ENCODE measurements around the gene ATG16L1.

The ATG16L1 gene

DNA sequence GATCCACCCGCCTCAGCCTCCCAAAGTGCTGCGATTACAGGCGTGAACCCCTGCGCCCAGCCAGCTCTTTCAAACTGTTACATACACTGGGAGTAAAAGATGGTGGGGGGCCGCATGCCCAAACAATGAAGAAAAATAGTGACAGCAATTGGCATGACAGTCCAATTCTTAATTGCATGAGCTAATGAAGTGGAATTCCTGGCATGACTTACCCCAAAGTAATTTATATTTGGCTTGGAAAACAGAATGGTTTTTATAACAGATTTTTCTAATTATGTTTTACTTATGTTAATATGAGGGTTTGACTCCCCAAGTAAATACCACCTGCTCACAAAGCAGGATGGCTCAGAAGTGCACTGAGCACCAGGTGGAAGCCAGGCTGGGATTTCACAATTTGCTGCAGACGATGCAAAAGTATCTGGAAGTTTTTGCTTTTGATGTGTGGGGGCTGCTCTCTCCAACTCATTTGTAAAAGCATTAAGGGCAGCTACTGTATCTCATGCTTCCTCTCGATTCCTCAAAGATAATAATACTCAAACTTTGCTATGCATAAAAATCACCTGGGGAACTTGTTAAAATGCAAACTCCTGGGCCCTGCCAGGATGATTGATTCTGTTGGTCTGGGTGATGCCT is 24.0 kb upstream of the ATG16L1 start:
- DNase-seq (ENCODE audit: low read depth, low spot score): no peak

- DNase-seq (ENCODE audit: low read depth, low spot score): no peak
These were observed 23.1 kb upstream of the ATG16L1 start for GRCh38 chr2:233228376-233228775.

DNA sequence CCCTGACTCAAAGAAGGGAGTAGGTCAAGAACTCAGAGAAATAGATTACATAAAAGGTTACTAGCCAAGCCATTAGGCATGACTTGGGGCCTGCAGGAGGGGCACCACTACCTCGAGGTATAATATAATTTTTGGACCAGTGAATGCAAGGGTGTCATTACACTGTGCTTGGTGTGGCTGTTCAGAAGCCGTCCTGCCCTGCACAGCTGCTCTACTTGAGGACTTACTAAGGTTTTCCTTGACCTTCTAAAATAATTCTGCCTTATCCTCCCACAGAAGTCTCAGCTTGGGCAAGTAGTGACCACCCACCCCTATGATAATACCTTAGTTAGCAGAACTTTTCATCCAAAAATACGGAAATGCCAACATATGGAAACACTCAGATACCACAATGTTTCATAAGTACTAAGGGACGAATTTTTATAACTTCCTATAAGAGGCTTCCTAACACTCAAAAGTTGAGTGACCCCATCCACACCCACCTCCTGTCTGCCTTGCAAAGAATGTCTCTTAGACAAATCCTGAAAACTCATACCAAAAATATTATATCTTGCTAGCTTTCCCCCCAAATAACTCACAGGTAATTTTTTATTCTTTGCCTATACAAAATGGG is 17.7 kb upstream of the ATG16L1 start:
- DNase-seq (ENCODE audit: low read depth, low spot score): no peak

DNA sequence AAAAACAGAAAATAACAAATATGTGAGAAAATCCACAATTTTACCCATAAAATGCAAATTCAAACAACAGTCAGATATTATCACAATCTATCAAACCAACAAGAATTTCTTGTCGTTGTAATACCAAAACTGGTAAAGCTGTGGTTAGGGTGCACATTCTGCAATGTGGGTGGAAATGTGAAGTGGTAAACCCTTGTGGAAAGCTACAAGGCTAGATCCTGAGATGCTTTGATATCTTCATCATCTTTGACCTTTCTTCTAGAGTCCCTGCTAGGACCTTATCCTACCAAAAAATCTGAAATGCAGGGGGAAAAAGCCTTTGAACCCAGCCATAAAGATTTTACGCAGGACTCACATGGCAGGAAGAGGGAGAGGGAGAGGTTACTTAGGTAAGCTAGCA is 17.2 kb upstream of the ATG16L1 start:
- DNase-seq (ENCODE audit: low read depth, low spot score): no peak

DNA sequence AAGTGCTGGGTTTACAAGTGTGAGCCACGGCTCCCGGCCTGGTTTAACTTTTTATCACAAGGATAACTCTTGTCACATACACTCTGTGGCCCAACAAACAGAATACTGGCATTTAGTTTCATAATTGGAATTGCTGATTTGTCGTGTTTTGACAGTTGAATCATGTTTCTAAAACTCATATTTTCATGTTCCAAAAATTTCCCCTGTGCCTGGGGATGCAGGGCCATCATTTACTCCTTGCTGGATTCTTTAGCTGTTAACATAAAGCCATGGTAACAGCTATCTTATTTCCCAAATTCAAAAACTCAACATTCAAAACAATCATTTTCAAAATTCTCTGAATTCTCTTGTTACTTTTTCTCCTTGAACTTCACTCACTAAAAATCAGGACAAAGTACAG is 16.5 kb upstream of the ATG16L1 start:
- no peak for DNase-seq (ENCODE audit: low read depth, low spot score)

DNA sequence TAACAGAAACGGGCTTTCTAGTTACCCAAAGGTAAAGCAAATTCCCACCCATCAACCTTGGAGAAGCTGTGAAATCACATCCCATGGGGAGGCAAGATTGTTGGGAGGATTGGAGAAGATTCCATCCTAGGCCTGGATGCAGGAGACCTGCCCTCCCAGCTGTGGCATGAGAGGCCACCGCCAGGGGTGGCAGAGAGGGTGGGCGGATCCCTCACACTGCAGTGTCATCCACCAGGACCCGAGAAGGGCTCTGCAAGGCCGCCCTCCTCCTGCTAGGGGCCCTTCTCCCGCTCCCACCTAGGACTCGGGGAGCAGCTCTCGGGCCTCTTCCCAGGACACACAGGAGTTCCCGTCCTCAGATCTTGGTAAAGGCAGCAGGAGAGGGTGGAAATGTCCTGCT is 15.5 kb upstream of the ATG16L1 start:
- DNase-seq (ENCODE audit: low read depth, low spot score): no peak

DNA sequence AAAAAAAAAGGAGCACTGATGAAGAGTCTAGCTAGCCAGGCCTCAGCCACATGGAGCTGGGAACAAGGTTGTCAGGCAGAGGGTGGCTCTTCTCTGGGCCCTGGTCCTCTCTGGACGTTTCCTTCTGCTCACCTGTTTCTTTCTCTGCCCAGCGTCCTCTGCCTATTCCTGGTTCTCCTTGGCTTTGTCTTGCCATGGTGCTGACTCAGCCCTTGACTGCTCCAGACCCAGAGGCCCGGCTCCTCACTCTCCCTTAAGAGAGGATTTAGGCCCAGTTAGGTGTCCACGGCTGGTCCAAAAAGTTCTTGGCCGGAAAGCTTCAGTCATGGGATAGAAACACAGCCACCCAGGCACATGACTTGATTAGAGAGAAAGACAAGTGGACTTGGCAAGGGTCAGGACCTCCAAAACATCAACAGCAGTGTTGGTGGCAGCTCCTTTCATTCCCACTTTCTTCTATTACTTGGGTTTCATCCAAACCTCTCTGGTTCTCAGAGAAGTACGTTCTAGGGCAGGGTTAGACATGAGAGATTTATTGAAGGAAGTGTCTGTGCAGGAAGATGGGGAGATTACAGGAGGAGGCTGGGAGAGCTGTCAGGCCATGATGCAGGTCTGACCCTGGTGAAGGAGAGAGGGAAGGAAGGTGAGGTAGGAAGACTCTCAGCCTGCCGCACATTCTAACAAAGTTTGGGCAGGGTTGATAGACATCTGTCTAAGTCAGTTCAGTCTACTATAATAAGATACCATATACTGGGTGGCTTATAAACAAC is 14.5 kb upstream of the ATG16L1 start:
- DNase-seq (ENCODE audit: low read depth, low spot score): no peak

DNA sequence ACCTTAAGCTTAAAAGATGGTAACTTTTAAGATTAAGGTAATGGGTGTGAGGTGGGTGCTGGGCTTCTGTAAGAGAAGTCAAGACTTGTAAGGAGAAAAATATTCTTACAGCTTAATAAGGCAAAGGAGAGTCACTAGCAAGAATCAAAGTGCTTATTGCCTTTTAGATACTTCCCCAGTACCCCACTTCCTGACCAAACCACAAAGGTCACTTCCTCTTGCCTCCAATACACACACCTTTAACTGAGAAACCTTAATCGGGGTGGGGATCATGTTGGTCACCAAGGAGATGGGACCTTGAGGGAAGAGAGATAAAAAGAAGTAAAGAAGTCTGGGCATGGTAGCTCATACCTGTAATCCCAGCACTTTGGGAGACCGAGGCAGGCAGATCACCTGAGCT is 10.6 kb upstream of the ATG16L1 start:
- DNase-seq (ENCODE audit: low read depth, low spot score): no peak

GRCh38 chr2:233241803-233242202 is 9.7 kb upstream of the ATG16L1 start:
- no peak for DNase-seq (ENCODE audit: low read depth, low spot score)

GRCh38 chr2:233242231-233242927 is 9.1 kb upstream of the ATG16L1 start:
- no peak for DNase-seq (ENCODE audit: low read depth, low spot score)

- DNase-seq (ENCODE audit: low read depth, low spot score): no peak
These were observed 8.1 kb upstream of the ATG16L1 start for GRCh38 chr2:233243348-233243747.

DNA sequence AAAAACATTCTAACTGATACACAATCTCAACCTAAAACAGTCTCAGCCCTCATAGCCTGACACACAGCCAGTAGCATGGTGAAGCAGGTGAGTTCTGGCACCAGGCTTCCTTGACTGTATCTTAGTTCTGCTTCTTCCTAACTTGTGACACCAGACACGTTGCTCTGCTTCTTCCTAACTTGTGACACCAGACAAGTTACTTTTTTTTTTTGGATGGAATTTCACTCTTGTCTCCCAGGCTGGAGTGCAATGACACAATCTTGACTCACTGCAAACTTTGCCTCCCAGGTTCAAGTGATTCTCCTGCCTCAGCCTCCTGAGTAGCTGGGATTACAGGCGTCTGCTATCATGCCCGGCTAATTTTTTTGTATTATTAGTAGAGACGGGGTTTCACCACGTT is 6.7 kb upstream of the ATG16L1 start:
- no peak for DNase-seq (ENCODE audit: low read depth, low spot score)

GRCh38 chr2:233245406-233245805 is 6.1 kb upstream of the ATG16L1 start:
- DNase-seq (ENCODE audit: low read depth, low spot score): no peak

- DNase-seq (ENCODE audit: low read depth, low spot score): no peak
These were observed 4.4 kb upstream of the ATG16L1 start for GRCh38 chr2:233247116-233247515.

- DNase-seq (ENCODE audit: low read depth, low spot score): peak; percentile 48
These were observed 3.7 kb upstream of the ATG16L1 start for GRCh38 chr2:233247744-233248143.

DNA sequence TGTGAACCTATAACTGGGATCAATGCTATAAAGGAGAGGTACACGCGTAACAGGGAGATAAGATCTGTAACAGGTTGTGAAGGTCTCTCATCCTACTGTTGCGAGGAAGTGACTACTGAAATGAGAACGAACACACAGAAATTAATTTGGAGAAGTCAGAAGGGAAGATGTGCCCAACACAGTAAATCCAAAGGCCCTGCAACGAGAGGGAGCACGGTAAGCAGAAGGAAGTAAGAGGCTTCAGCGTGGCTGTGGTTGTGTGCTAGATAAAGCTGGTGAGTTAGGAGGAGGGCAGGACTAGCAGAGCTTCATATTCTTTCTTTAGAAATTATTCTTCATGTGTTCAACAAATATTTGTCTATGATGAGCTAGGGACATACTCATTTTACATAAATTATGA is 2.5 kb upstream of the ATG16L1 start:
- no peak for DNase-seq (ENCODE audit: low read depth, low spot score)

DNA sequence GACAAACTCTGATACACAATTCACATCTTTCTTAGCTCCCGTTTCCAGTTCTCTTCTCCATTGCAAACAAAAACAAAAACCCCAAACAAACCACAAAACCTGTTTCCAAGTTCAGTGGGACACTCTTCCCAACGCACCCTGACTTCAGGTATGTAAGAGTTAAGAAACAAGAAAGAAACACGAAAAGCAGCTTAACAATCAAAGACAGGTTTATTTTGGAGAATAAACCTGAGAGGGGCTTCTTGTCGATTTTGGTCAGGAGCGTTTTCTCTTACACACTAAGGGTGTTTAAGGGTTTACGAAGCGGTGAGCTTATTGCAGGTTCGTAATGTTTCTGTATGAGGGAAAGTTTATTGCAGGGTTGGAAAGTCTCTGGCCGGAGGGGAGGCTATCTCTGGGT is 905 bp upstream of the ATG16L1 start:
- DNase-seq (ENCODE audit: low read depth, low spot score): no peak

DNA sequence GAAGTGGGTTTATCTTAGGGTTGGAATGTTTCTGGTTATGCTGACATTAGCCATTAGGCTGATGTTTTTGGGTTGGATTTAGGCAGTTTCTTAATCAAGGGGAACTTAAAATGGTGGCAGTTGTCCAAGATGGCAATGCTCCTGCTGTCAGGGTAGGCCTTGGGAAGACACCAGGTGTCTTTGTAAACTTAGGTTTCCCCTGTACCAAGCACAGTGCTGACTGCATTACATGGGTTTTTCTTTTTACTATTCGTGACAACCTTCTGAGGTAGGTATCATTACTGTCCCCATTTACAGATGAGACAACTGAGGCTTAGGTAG is 528 bp upstream of the ATG16L1 start:
- DNase-seq (ENCODE audit: low read depth, low spot score): no peak

DNA sequence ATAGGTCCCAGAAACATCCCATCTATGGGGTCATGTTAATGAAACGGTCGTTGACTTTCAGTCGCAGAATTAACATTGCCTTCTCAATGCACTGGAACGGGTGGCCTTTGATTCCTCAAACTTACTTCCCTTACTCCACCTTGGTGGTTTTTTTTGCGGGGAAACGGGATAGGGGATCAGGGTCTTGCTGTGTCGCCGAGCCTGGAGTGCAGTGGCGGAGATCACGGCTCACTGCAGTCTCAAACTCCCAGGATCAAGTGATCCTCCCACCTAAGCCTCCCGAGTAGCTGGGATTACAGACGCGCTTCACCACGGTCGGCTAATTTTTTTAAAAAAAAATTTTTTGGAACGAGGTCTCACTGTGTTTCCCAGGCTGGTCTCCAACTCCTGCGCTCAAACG is 754 bp downstream of the ATG16L1 start:
- DNase-seq (ENCODE audit: low read depth, low spot score): no peak

DNA sequence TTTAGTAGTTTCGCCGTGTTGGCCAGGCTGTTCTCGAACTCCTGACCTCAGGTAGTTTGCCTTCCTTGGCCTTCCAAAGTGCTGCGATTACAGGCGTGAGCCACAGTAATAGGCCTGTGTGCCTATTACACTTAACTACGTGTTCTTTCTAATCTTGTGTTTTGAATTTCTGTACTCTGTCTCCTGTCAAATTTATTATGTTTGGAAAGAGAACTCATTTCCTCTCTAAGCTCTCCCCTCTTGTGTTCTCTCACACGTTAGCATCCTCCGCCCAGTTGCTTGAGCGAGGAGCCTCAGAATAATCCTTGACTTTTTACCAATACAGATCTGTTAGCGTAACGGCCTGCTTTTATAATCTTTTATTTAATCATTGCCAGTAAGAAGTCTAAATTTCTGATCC is 3.7 kb downstream of the ATG16L1 start:
- DNase-seq (ENCODE audit: low read depth, low spot score): no peak

DNA sequence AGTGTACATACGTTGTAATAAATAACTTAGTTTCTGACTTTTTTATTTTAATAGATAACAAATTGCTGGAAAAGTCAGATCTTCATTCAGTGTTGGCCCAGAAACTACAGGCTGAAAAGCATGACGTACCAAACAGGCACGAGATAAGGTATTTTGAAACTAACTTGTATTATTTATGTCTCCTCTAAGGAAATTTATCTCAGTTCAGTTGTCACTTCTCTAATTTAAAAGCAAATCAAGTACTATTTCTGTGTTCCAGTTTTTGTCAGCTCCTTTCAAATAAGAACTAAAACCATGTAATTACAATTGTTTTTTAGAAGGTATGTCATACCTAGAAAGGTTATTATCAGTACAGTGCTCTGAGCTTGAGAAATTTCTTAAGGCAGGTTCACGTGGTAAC is 4.6 kb downstream of the ATG16L1 start:
- DNase-seq (ENCODE audit: low read depth, low spot score): no peak

GRCh38 chr2:233258211-233258610 is 6.7 kb downstream of the ATG16L1 start:
- DNase-seq (ENCODE audit: low read depth, low spot score): no peak

- no peak for DNase-seq (ENCODE audit: low read depth, low spot score)
These were observed 8.3 kb downstream of the ATG16L1 start for GRCh38 chr2:233259730-233260129.
